GM23338 (cell line): ENCODE results near the gene AMIGO1. TPM values are rescaled to one million over a fixed set of nuclear protein-coding genes. Genes with fewer than 3 reads are reported as not detected.

Experiments
- ATAC-seq: fragments of 200-7000 bp; cut with Tn5 transposase; 3 replicates; pipeline ENCODE4 v1.9.1; 2020
- DNase-seq: peaks from one replicate; pipeline ENCODE4 v3.0.0-alpha.2; 2015; ENCODE audit warnings: low spot score
- H2AFZ ChIP-seq: fragments of 200-600 bp; sonication (generic); 2 replicates; pipeline ENCODE4 v1.8.0; 2016; ENCODE audit warnings: antibody characterized with exemption, mild to moderate bottlenecking, moderate library complexity
- H3F3A ChIP-seq: fragments of 200-600 bp; sonication (generic); replicated peaks from 2 replicates; pipeline ENCODE4 v1.8.0; 2017; ENCODE audit warnings: antibody characterized with exemption, mixed run types, low read depth
- H3K27ac ChIP-seq: fragments of 200-600 bp; sonication (generic); 2 replicates; pipeline ENCODE4 v1.6.1; 2016; ENCODE audit warnings: low read depth
- H3K27me3 ChIP-seq: fragments of 200-600 bp; sonication (generic); 2 replicates; pipeline ENCODE4 v1.8.0; 2016; ENCODE audit warnings: mild to moderate bottlenecking, mixed run types, moderate library complexity; ENCODE audit not compliant: insufficient read depth
- H3K36me3 ChIP-seq: fragments of 200-600 bp; sonication (generic); 2 replicates; pipeline ENCODE4 v1.8.0; 2016; ENCODE audit warnings: mild to moderate bottlenecking; ENCODE audit not compliant: insufficient read depth
- H3K4me1 ChIP-seq: fragments of 200-600 bp; sonication (generic); 2 replicates; pipeline ENCODE4 v1.8.0; 2016; ENCODE audit warnings: mild to moderate bottlenecking, moderate library complexity; ENCODE audit not compliant: insufficient read depth
- H3K4me2 ChIP-seq: fragments of 200-600 bp; sonication (generic); 2 replicates; pipeline ENCODE4 v1.7.1; 2017; ENCODE audit warnings: mixed run types
- H3K4me3 ChIP-seq: fragments of 200-600 bp; sonication (generic); 2 replicates; pipeline ENCODE4 v1.6.1; 2016; ENCODE audit warnings: mixed run types
- H3K79me2 ChIP-seq: fragments of 200-600 bp; sonication (generic); replicated peaks from 2 replicates; pipeline ENCODE4 v1.8.0; 2017; ENCODE audit warnings: mild to moderate bottlenecking; ENCODE audit not compliant: insufficient read depth
- H3K9me2 ChIP-seq: fragments of 200-600 bp; sonication (generic); 2 replicates; pipeline ENCODE4 v1.8.0; 2017; ENCODE audit not compliant: insufficient read depth
- H4K20me1 ChIP-seq: fragments of 200-600 bp; sonication (generic); replicated peaks from 2 replicates; pipeline ENCODE4 v1.8.0; 2017; ENCODE audit warnings: mild to moderate bottlenecking; ENCODE audit not compliant: insufficient read depth
- H3K27ac Mint-ChIP-seq: 2 replicates; pipeline ENCODE4 v1.8.0; 2020; ENCODE audit warnings: inconsistent platforms, mild to moderate bottlenecking, moderate library complexity, mixed read lengths
- H3K27me3 Mint-ChIP-seq: 3 replicates; pipeline ENCODE4 v1.8.0; 2022; ENCODE audit warnings: low read depth, mild to moderate bottlenecking, moderate library complexity, mixed read lengths, inconsistent platforms; ENCODE audit not compliant: insufficient read depth, poor library complexity
- H3K36me3 Mint-ChIP-seq: 3 replicates; pipeline ENCODE4 v1.8.0; 2021; ENCODE audit warnings: low read depth, mild to moderate bottlenecking, inconsistent platforms, moderate library complexity, mixed read lengths
- H3K4me1 Mint-ChIP-seq: 3 replicates; pipeline ENCODE4 v1.8.0; 2020; ENCODE audit warnings: mild to moderate bottlenecking, inconsistent platforms, mixed read lengths
- H3K4me3 Mint-ChIP-seq: 3 replicates; pipeline ENCODE4 v1.8.0; 2021; ENCODE audit warnings: moderate library complexity, mild to moderate bottlenecking, inconsistent platforms, mixed read lengths
- H3K9me3 Mint-ChIP-seq: 3 replicates; pipeline ENCODE4 v1.8.0; 2020; ENCODE audit warnings: moderate library complexity, mild to moderate bottlenecking, inconsistent platforms, mixed read lengths
- CTCF ChIP-seq, 2 experiments: fragments of 200-600 bp in 1 of 2; sonication (generic) in 1 of 2; conservative IDR thresholded peaks; 2 replicates each; pipeline versions ENCODE4 v1.5.1 to v1.6.1; 2016 to 2017; ENCODE audit warnings: antibody characterized with exemption in 2 of 2, low read depth in 2 of 2, mild to moderate bottlenecking in 2 of 2, moderate library complexity in 1 of 2
- ETS1 ChIP-seq: IDR thresholded peaks from 2 replicates; pipeline ENCODE4 v1.6.1; 2016; ENCODE audit warnings: antibody characterized with exemption
- JUNB ChIP-seq: IDR thresholded peaks from one replicate; pipeline ENCODE4 v1.6.1; 2016; ENCODE audit warnings: antibody characterized with exemption; ENCODE audit not compliant: unreplicated experiment
- REST ChIP-seq: IDR thresholded peaks from one replicate; pipeline ENCODE4 v1.6.1; 2018; ENCODE audit warnings: antibody characterized with exemption; ENCODE audit not compliant: unreplicated experiment
- ZNF114 ChIP-seq: fragments of 250-450 bp; sonication (Bioruptor Pico); IDR thresholded peaks from 2 replicates; pipeline ENCODE4 v1.5.0; 2020; ENCODE audit warnings: mild to moderate bottlenecking, moderate library complexity
- ZNF331 ChIP-seq: fragments of 250-450 bp; sonication (Bioruptor Pico); IDR thresholded peaks from 2 replicates; pipeline ENCODE4 v1.5.0; 2020; ENCODE audit warnings: low read depth, mild to moderate bottlenecking, moderate library complexity
- polyA plus RNA-seq: library from polyadenylated mRNA; unstranded; fragments of >200 nt; fragmentation: Nextera tagmentation; extraction: Ambion mirVana; gene quantifications from 2 replicates; pipeline ENCODE4 v1.2.1, GENCODE V29; 2016
- total RNA-seq: library from RNA; depleted of rRNA; stranded (reverse); fragments of >200 nt; shearing (Covaris generic); gene quantifications from 2 replicates; pipeline ENCODE4 v1.2.3, GENCODE V29; 2014

AMIGO1 gene
- total and polyA plus RNA-seq, 2 experiments from 2014 or later, result 0.53 to 3.8 TPM

GRCh38 chr1:109466452-109467300 is 42.9 kb downstream of the AMIGO1 start, which contains the start of gene SYPL2 (continued):
- no peak for TF ChIP-seq REST

GRCh38 chr1:109466125-109466451 is 43.4 kb downstream of the AMIGO1 start:
- Histone ChIP-seq H3K4me2 (peak overlapping the region; percentile 76), H4K20me1 (no peaks in the 10 kb centered on the region; the same call in 1 of the 2 replicates), H3K36me3 (no peaks in the 10 kb centered on the region), H3K27ac (no peak overlapping the region), H3K9me2 (no peaks in the 10 kb centered on the region), H3K4me3 (peak overlapping the region; percentile 68), H3F3A (0 out of 2 replicates have a peak, but pooled peaks cover 5% of the 10 kb centered on the region), H2AFZ (peak overlapping the region; percentile 91), H3K27me3 (peaks cover 70% of the 10 kb centered on the region), H3K79me2 (no peaks in the 10 kb centered on the region), H3K4me1 (peaks cover 28% of the 10 kb centered on the region)
- H3K9me3 Mint-ChIP-seq, result no peaks in the 10 kb centered on the region
- H3K27me3 Mint-ChIP-seq, result peaks cover 52% of the 10 kb centered on the region
- TF ChIP-seq ZNF114 (CRISPR knock-in tag), result no peak
- TF ChIP-seq ETS1, result no peak
- TF ChIP-seq JUNB, result no peak
- TF ChIP-seq CTCF (conservative IDR thresholded peaks at IDR 0.05; ENCODE audit: low read depth in 2 of 2), result no peak
- no peak for TF ChIP-seq ZNF331 (CRISPR knock-in tag)
- DNase-seq (no peak), ATAC-seq (no peak)
- peaks cover 19% of the 10 kb centered on the region for H3K4me1 Mint-ChIP-seq
- H3K4me3 Mint-ChIP-seq, result peak overlapping the region; percentile 74
- H3K27ac Mint-ChIP-seq, result no peak overlapping the region
- no peaks in the 10 kb centered on the region; the same call in 2 of the 3 replicates for H3K36me3 Mint-ChIP-seq
